Astrocyte (in vitro differentiated cells and primary cell): ENCODE data around the gene PSPN. TPM values are rescaled to one million over a fixed set of nuclear protein-coding genes. Genes with fewer than 3 reads are reported as not detected.

Source experiments
- DNase-seq: peaks from one replicate; pipeline ENCODE4 v3.0.0-alpha.2; 2010; ENCODE audit warnings: low read depth
- FAIRE-seq: peaks from 2 replicates; lab custom pipeline; 2011; peaks lifted over from hg19 to GRCh38; lab: Jason Lieb, UNC
- H2AFZ ChIP-seq: 2 replicates; pipeline ENCODE4 v1.6.0; 2012; ENCODE audit warnings: low read depth, low read length, inconsistent platforms
- H3K27ac ChIP-seq: 2 replicates; pipeline ENCODE4 v1.5.1; 2011; ENCODE audit warnings: low read depth, low read length, inconsistent platforms
- H3K27me3 ChIP-seq: 2 replicates; pipeline ENCODE4 v1.6.0; 2011; ENCODE audit warnings: low read length, inconsistent platforms; ENCODE audit not compliant: insufficient read depth
- H3K36me3 ChIP-seq: 2 replicates; pipeline ENCODE4 v1.5.1; 2011; ENCODE audit warnings: low read length, inconsistent platforms; ENCODE audit not compliant: insufficient read depth
- H3K4me1 ChIP-seq: 2 replicates; pipeline ENCODE4 v1.5.1; 2011; ENCODE audit warnings: low read length, inconsistent platforms; ENCODE audit not compliant: insufficient read depth
- H3K4me2 ChIP-seq: 2 replicates; pipeline ENCODE4 v1.6.0; 2012; ENCODE audit warnings: low read length, inconsistent platforms
- H3K4me3 ChIP-seq: 2 replicates; pipeline ENCODE4 v1.5.1; 2011; ENCODE audit warnings: low read depth, mild to moderate bottlenecking, low read length, inconsistent platforms; ENCODE audit not compliant: insufficient read depth
- H3K79me2 ChIP-seq: 2 replicates; pipeline ENCODE4 v1.6.0; 2012; ENCODE audit warnings: mild to moderate bottlenecking, low read length, inconsistent platforms; ENCODE audit not compliant: insufficient read depth
- H3K9ac ChIP-seq: 2 replicates; pipeline ENCODE4 v1.6.0; 2012; ENCODE audit warnings: mild to moderate bottlenecking, low read length, inconsistent platforms
- H3K9me3 ChIP-seq: 2 replicates; pipeline ENCODE4 v1.5.1; 2012; ENCODE audit warnings: low read depth, mild to moderate bottlenecking, low read length, inconsistent platforms; ENCODE audit not compliant: insufficient read depth
- H4K20me1 ChIP-seq: 2 replicates; pipeline ENCODE4 v1.6.0; 2012; ENCODE audit warnings: low read length, inconsistent platforms; ENCODE audit not compliant: insufficient read depth
- H3K27ac Mint-ChIP-seq: one replicate; pipeline ENCODE4 v1.8.0; 2021; ENCODE audit warnings: mild to moderate bottlenecking, mixed read lengths; ENCODE audit not compliant: unreplicated experiment
- H3K27me3 Mint-ChIP-seq: one replicate; pipeline ENCODE4 v1.8.0; 2021; ENCODE audit warnings: low read depth, mixed read lengths; ENCODE audit not compliant: unreplicated experiment
- H3K36me3 Mint-ChIP-seq: one replicate; pipeline ENCODE4 v1.8.0; 2021; ENCODE audit warnings: low read depth, mixed read lengths; ENCODE audit not compliant: unreplicated experiment
- H3K4me1 Mint-ChIP-seq: one replicate; pipeline ENCODE4 v1.8.0; 2021; ENCODE audit warnings: low read depth, mixed read lengths; ENCODE audit not compliant: unreplicated experiment
- H3K4me3 Mint-ChIP-seq: one replicate; pipeline ENCODE4 v1.8.0; 2021; ENCODE audit warnings: mild to moderate bottlenecking, moderate library complexity, mixed read lengths; ENCODE audit not compliant: unreplicated experiment
- H3K9me3 Mint-ChIP-seq: one replicate; pipeline ENCODE4 v1.8.0; 2021; ENCODE audit warnings: mild to moderate bottlenecking, mixed read lengths; ENCODE audit not compliant: unreplicated experiment
- EZH2 ChIP-seq: IDR thresholded peaks from 2 replicates; pipeline ENCODE4 v1.6.1; 2012; ENCODE audit warnings: mild to moderate bottlenecking, low read length, inconsistent platforms; ENCODE audit not compliant: insufficient read depth
- total RNA-seq: library from RNA; stranded (reverse); gene quantifications from 2 replicates; pipeline ENCODE4 v1.2.1, GENCODE V29; 2021
- TF ChIP-seq, protein P1 (sequence below): IDR thresholded peaks from 2 replicates; pipeline ENCODE4 v1.5.1; 2011; ENCODE audit warnings: low read depth, mild to moderate bottlenecking, inconsistent platforms, low read length, moderate library complexity; ENCODE audit not compliant: insufficient read depth

The PSPN gene
- total RNA-seq, 1 donor from 2014 or later: 2.8 TPM

DNA sequence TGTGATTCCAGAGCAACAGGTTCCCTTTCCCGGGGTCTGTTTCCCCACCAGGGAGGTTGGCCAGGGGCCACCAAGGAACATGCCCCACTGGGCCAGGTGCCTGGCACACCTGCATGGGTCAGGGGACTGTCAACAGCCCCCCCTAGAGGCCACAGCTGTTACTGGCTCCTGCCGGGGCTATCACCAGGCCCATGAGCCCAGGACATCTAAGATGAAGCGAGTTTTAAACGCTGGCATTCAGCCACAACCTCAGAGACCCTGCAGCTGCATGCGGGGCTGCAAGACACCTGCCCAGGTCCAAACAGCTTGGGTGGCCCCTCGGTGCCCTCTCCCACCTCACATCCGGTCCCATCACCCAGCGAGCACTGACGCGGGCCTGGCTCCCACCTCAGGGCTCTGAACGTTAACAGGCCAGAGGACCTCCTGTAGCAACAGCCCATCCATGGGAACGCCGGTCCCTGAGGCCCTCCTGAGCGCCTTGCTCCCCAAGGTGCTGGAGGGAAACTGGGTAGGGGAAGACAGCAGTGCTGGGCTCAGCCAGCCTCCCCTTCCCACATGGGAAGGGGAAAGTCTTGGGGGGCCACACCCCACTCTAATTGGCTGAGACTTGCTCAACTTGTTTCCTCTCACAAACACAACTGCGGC is 36.8 kb upstream of the PSPN start:
- no peak for FAIRE-seq
- TF ChIP-seq EZH2: no peak
- TF ChIP-seq, protein P1, sequence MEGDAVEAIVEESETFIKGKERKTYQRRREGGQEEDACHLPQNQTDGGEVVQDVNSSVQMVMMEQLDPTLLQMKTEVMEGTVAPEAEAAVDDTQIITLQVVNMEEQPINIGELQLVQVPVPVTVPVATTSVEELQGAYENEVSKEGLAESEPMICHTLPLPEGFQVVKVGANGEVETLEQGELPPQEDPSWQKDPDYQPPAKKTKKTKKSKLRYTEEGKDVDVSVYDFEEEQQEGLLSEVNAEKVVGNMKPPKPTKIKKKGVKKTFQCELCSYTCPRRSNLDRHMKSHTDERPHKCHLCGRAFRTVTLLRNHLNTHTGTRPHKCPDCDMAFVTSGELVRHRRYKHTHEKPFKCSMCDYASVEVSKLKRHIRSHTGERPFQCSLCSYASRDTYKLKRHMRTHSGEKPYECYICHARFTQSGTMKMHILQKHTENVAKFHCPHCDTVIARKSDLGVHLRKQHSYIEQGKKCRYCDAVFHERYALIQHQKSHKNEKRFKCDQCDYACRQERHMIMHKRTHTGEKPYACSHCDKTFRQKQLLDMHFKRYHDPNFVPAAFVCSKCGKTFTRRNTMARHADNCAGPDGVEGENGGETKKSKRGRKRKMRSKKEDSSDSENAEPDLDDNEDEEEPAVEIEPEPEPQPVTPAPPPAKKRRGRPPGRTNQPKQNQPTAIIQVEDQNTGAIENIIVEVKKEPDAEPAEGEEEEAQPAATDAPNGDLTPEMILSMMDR: peak; percentile 43
- no peaks in the 10 kb centered on the region for H3K27me3 ChIP-seq
- H3K4me1 Mint-ChIP-seq: no peaks in the 10 kb centered on the region
- no peak overlapping the region for H3K4me2 ChIP-seq
- H3K4me1 ChIP-seq: no peaks in the 10 kb centered on the region
- peaks cover 3% of the 10 kb centered on the region for H3K36me3 ChIP-seq
- peaks cover 16% of the 10 kb centered on the region for H4K20me1 ChIP-seq
- no peak overlapping the region for H2AFZ ChIP-seq
- no peak overlapping the region for H3K27ac Mint-ChIP-seq
- no peaks in the 10 kb centered on the region for H3K9me3 Mint-ChIP-seq
- H3K36me3 Mint-ChIP-seq: no peaks in the 10 kb centered on the region
- no peaks in the 10 kb centered on the region for H3K79me2 ChIP-seq
- no peak overlapping the region for H3K4me3 Mint-ChIP-seq
- no peak for DNase-seq
- H3K9ac ChIP-seq: no peak overlapping the region
- H3K27ac ChIP-seq: no peak overlapping the region
- no peak overlapping the region for H3K4me3 ChIP-seq
- H3K27me3 Mint-ChIP-seq: no peaks in the 10 kb centered on the region
- no peaks in the 10 kb centered on the region for H3K9me3 ChIP-seq

DNA sequence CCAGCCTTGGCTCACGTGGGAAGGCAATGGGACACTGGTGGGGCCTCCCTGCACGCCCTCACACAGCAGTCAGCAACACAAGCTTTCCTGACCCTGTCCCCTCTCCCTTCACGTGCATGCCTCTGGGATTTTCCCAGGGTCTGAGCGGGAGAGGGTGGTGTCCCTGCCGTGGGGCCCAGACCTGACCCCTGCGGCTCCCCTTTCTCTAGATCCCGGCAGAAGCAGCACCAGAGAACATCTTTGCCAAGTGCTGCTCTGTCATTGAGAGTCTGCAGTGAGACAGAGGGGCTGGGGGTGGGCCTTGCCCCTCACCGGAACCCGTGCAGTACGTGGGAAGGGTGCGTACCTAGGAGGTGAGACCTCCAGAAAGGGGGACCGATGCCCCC is 36.3 kb upstream of the PSPN start:
- no peaks in the 10 kb centered on the region for H3K9me3 Mint-ChIP-seq
- no peak overlapping the region for H3K4me3 Mint-ChIP-seq
- H3K36me3 ChIP-seq: peaks cover 3% of the 10 kb centered on the region
- no peak overlapping the region for H3K4me2 ChIP-seq
- H3K36me3 Mint-ChIP-seq: no peaks in the 10 kb centered on the region
- H3K27ac Mint-ChIP-seq: no peak overlapping the region
- no peaks in the 10 kb centered on the region for H3K4me1 ChIP-seq
- DNase-seq (no peak), FAIRE-seq (no peak)
- peaks cover 11% of the 10 kb centered on the region for H4K20me1 ChIP-seq
- no peak overlapping the region for H2AFZ ChIP-seq
- H3K27ac ChIP-seq: no peak overlapping the region
- H3K4me3 ChIP-seq: no peak overlapping the region
- H3K27me3 Mint-ChIP-seq: no peaks in the 10 kb centered on the region
- H3K9me3 ChIP-seq: no peaks in the 10 kb centered on the region
- no peaks in the 10 kb centered on the region for H3K27me3 ChIP-seq
- no peaks in the 10 kb centered on the region for H3K4me1 Mint-ChIP-seq
- no peak for TF ChIP-seq EZH2
- TF ChIP-seq, protein P1: no peak
- H3K79me2 ChIP-seq: no peaks in the 10 kb centered on the region
- no peak overlapping the region for H3K9ac ChIP-seq

DNA sequence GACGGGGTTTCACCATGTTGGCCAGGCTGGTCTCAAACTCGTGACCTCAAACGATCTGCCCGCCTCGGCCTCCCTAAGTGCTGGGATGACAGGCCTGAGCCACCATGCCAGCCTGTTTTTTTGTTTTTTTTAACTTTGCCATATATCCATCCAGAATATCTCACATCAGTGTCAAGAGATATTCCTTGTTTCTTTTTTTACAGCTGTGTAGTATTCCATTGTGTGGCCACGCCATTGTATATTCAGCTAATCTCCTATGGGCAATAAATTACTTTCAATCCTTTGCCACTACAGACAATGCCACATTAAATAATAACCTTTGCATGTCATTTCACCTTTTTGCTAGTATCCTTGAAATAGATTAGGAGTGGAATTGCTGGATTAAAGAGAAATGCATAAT is 33.6 kb upstream of the PSPN start:
- Histone ChIP-seq H2AFZ (no peak overlapping the region), H3K36me3 (no peaks in the 10 kb centered on the region), H3K27ac (no peak overlapping the region), H3K4me1 (no peaks in the 10 kb centered on the region), H3K27me3 (no peaks in the 10 kb centered on the region), H3K9ac (no peak overlapping the region), H3K4me3 (no peak overlapping the region), H3K4me2 (no peak overlapping the region), H3K79me2 (no peaks in the 10 kb centered on the region), H3K9me3 (no peaks in the 10 kb centered on the region), H4K20me1 (peaks cover 9% of the 10 kb centered on the region)
- no peaks in the 10 kb centered on the region for H3K4me1 Mint-ChIP-seq
- FAIRE-seq: no peak
- H3K4me3 Mint-ChIP-seq: no peak overlapping the region
- no peak for DNase-seq
- no peaks in the 10 kb centered on the region for H3K27me3 Mint-ChIP-seq
- TF ChIP-seq, protein P1: no peak
- TF ChIP-seq EZH2: no peak
- H3K27ac Mint-ChIP-seq: no peak overlapping the region
- no peaks in the 10 kb centered on the region for H3K36me3 Mint-ChIP-seq
- no peaks in the 10 kb centered on the region for H3K9me3 Mint-ChIP-seq
